Amniotic stem cell (primary cell): ENCODE results near the gene GBF1.

ENCODE experiments used
- DNase-seq: peaks from one replicate; lab custom pipeline; 2025; lab: John Stamatoyannopoulos, UW

GBF1 gene

GRCh38 chr10:102397222-102398171 lies 152.2 kb downstream of the GBF1 start:
- DNase-seq, result no peak

GRCh38 chr10:102398172-102399020 lies 153.1 kb downstream of the GBF1 start:
- DNase-seq, result no peak

GRCh38 chr10:102399217-102400021 lies 154.1 kb downstream of the GBF1 start:
- DNase-seq, result no peak

- no peak for DNase-seq
Measured at GRCh38 chr10:102400076-102400475, 154.7 kb downstream of the GBF1 start.

GRCh38 chr10:102400598-102401341 lies 155.4 kb downstream of the GBF1 start:
- DNase-seq, result no peak

- DNase-seq, result no peak
Measured at GRCh38 chr10:102401342-102401654, 156.0 kb downstream of the GBF1 start.

- DNase-seq, result no peak
Measured at GRCh38 chr10:102401735-102402511, 156.6 kb downstream of the GBF1 start.

GRCh38 chr10:102402512-102402896 lies 157.2 kb downstream of the GBF1 start:
- no peak for DNase-seq

- DNase-seq, result no peak
Measured at GRCh38 chr10:102403115-102403514, 157.8 kb downstream of the GBF1 start.

- DNase-seq, result no peak
Measured at GRCh38 chr10:102404361-102405107, 159.2 kb downstream of the GBF1 start.

- DNase-seq, result no peak
Measured at GRCh38 chr10:102405108-102405571, 159.8 kb downstream of the GBF1 start.

- no peak for DNase-seq
Measured at GRCh38 chr10:102405632-102406031, 160.3 kb downstream of the GBF1 start.

GRCh38 chr10:102406815-102407214 lies 161.5 kb downstream of the GBF1 start:
- no peak for DNase-seq

GRCh38 chr10:102407425-102408130 lies 162.2 kb downstream of the GBF1 start:
- DNase-seq, result no peak

- no peak for DNase-seq
Measured at GRCh38 chr10:102408131-102408727, 162.9 kb downstream of the GBF1 start.

GRCh38 chr10:102408728-102409603 lies 163.6 kb downstream of the GBF1 start:
- no peak for DNase-seq

- DNase-seq, result no peak
Measured at GRCh38 chr10:102409604-102410428, 164.5 kb downstream of the GBF1 start.
